Mucosa of descending colon (tissue), 3 donors: ENCODE measurements around the gene CLIC3. TPM values are rescaled to one million over a fixed set of nuclear protein-coding genes. Genes with fewer than 3 reads are reported as not detected.

Experiments
- ATAC-seq: fragments of 200-7000 bp; cut with Tn5 transposase; one replicate; pipeline ENCODE4 v1.9.1; 2020; ENCODE audit warnings: mild to moderate bottlenecking, moderate library complexity
- DNase-seq, 3 donors: peaks; one replicate each; pipeline ENCODE4 v3.0.0-alpha.2; 2020
- H3K36me3 ChIP-seq: fragments of 200-600 bp; one replicate; pipeline ENCODE4 v1.8.0; 2021; ENCODE audit warnings: low read depth, mild to moderate bottlenecking
- H3K4me1 ChIP-seq: fragments of 200-600 bp; one replicate; pipeline ENCODE4 v1.8.0; 2021; ENCODE audit warnings: low read depth, mild to moderate bottlenecking
- H3K4me3 ChIP-seq: fragments of 200-600 bp; one replicate; pipeline ENCODE4 v1.8.0; 2021; ENCODE audit warnings: mild to moderate bottlenecking
- H3K9me3 ChIP-seq: fragments of 200-600 bp; one replicate; pipeline ENCODE4 v1.8.0; 2021; ENCODE audit warnings: mild to moderate bottlenecking
- intact Hi-C, 2 donors: fragments of 100-400 bp; cut with DNase I in 1 of 2; cut with micrococcal nuclease in 1 of 2; formaldehyde crosslinking; loops; one replicate each; pipeline versions ENCODE4 v1.11.0 to v1.11.1; 2022; cut with DNase I, micrococcal nuclease
- total RNA-seq, 3 donors: library from RNA; stranded (reverse); fragmentation: NEBNext Ultra II Directional in 2 of 3; extraction: Animal tissue kit (Norgen Biotek cat#: 25700) in 2 of 3; gene quantifications; one replicate each; pipeline versions ENCODE4 v1.2.1 to v1.2.4, GENCODE V29; 2021 to 2023
- TF ChIP-seq, protein P1 (sequence below): fragments of 200-600 bp; IDR thresholded peaks from one replicate; pipeline ENCODE4 v1.8.0; 2022; ENCODE audit warnings: antibody characterized with exemption, mild to moderate bottlenecking
- donor health status: DM: no; HTN: no; CAD: no; lungs with moderate emphysema.
- donor health status: DM: no; HTN: no; CAD: no.
- donor health status: DM: no; HTN: yes; CAD: no.

CLIC3 gene
- total RNA-seq, 3 donors from 2014 or later: 0.82 to 1.9 (median 0.99) TPM

DNA sequence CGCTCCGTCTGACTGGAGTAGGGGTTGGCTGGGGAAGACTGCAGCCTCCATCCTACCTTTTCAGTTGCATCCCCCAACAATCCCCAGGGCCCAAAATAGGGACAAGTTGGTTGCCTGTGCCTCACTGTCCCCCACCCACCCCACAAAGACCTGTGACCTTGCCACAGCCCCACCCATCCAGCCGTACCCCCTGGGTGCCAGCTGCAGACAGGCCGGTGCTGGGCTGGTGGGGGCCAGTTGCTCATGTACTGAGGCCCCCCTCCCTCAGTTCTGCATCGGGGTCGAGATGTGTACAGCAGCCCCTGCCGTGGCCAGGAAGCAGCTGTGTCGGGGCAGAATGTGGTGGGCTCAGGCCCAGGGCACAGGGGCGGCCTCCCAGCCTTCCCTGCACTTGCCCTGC is 13.2 kb downstream of the CLIC3 start:
- Histone ChIP-seq H3K4me1 (no peaks in the 10 kb centered on the region), H3K36me3 (no peaks in the 10 kb centered on the region), H3K4me3 (no peak overlapping the region), H3K9me3 (no peaks in the 10 kb centered on the region)
- TF ChIP-seq, protein P1, sequence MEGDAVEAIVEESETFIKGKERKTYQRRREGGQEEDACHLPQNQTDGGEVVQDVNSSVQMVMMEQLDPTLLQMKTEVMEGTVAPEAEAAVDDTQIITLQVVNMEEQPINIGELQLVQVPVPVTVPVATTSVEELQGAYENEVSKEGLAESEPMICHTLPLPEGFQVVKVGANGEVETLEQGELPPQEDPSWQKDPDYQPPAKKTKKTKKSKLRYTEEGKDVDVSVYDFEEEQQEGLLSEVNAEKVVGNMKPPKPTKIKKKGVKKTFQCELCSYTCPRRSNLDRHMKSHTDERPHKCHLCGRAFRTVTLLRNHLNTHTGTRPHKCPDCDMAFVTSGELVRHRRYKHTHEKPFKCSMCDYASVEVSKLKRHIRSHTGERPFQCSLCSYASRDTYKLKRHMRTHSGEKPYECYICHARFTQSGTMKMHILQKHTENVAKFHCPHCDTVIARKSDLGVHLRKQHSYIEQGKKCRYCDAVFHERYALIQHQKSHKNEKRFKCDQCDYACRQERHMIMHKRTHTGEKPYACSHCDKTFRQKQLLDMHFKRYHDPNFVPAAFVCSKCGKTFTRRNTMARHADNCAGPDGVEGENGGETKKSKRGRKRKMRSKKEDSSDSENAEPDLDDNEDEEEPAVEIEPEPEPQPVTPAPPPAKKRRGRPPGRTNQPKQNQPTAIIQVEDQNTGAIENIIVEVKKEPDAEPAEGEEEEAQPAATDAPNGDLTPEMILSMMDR: no peak
- DNase-seq (no peak), ATAC-seq (no peak)
- intact Hi-C loops: no loop called here

DNA sequence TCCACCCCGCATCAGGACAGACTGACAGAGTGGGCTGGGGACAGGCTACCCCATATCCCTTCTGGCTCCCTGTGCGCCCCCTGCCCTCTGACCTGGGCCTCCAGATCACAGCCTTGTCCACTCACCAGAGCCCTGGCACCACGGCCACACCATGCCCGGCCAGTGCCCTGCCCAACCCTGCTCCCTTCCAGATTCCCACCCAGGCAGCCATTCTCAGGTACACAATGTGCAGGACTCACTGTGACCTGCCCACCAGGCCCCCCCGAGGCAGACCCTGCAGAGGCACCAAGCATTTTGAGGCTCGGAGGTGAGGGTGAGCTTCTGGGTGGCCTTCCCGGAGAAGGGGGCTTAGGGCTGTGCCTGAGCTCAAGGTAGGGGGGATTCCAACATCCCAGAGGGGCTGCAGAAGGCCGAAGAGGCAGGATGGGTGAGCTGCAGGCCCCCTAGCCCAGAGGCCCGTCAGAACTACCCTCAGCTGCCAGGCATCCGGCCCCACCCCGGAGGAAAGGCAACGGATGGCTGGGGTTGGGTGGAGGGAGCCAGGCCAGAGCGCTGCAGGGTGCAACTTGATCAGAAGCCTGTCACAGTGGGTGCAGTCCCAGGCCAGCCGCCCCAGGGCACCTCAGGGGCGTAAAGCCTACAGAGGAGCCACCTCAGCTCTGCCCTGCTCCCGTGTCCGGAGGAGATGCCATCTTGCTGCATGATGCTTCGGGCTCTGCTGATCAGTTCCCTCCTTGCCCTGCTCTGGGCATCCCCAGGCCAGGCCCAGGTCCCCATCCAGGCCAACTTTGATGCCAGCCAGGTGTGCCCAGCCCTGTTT is 13.9 kb downstream of the CLIC3 start, which contains the start of gene LCNL1:
TSS of gene LCNL1 (plus strand) at position 762 of the 820 bp plus-strand sequence. CDS start 594 bp downstream, outside the sequence.
- Histone ChIP-seq H3K9me3 (no peaks in the 10 kb centered on the region), H3K4me3 (no peak within 1 kb of the TSS), H3K36me3 (no peaks in the 10 kb centered on the region), H3K4me1 (peaks cover 2% of the 10 kb centered on the region)
- DNase-seq (no peak), ATAC-seq (no peak)
- intact Hi-C loops: no loop called here
- TF ChIP-seq, protein P1: no peak

DNA sequence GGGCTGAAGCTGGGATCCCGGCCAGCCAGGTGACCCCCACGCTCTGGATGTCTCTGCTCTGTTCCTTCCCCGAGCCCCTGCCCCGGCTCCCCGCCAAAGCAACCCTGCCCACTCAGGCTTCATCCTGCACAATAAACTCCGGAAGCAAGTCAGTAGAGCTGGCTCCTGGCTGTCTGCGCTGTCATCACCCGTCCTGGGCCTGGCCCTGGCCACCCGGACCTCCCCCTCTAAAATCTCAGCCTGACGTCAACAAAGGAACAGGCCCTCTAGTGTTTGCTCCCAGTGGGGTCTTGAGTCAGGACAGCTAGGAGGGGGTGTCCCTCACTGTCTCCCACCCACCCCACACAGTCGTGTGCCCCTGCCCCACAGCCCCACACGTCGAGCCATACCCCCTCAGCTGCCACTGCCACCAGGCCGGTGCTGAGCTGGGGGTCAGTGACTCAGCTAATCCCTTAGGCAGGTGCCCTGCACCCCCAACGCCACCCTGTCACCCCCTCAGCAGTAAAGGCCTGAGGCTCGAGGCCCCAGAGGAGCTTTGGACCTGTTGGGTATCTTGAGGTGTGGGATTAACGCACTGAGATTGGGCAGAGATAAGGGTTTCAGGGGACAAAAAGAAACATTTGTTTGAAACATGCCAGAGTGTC is 14.7 kb downstream of the CLIC3 start:
- no peaks in the 10 kb centered on the region for H3K36me3 ChIP-seq
- no peaks in the 10 kb centered on the region for H3K9me3 ChIP-seq
- H3K4me3 ChIP-seq: no peak overlapping the region
- H3K4me1 ChIP-seq: peaks cover 2% of the 10 kb centered on the region
- DNase-seq (no peak), ATAC-seq (no peak)
- intact Hi-C loops: no loop called here
- TF ChIP-seq, protein P1: no peak

DNA sequence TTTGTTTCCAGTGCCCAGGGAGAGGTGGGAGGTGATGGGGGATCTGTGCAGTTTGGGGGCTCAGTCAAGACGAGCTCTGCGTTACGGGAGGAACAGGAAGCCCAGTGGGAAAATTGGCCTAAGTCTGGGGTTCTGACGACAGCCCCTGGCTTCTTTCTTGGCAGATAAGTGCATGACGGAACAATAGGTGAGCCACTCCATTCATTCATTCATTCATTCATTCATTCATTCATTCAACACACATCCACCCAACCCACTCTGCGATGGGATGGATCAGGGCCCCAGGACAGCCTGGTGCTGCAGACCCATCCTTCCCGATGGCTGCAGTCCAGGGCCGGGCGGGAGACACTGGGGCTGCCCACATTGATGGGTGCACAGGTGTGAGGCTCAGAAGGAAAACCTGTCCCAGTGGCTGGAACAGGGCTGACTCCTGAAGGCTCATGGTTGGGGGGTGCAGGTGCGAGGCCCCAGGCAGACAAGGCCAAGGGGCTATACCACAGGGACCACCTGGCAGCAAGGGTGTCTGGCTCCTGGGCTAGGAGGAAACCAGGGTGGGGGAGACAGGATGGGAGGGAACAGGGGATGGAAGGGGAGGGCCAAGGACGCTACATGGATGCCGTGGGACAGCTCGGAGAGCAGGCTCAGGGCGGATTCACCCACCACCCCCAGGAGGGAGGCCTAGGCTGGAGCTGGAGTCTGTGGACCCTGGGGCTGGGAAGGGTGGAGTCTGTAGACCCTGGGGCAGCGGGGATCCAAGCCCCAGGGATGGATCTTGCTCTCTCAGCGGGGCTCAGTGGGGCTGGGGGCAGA is 15.5 kb downstream of the CLIC3 start:
- ATAC-seq: no peak
- Histone ChIP-seq H3K4me3 (no peak overlapping the region), H3K4me1 (peaks cover 2% of the 10 kb centered on the region), H3K36me3 (no peaks in the 10 kb centered on the region), H3K9me3 (no peaks in the 10 kb centered on the region)
- TF ChIP-seq, protein P1: no peak
- intact Hi-C loops: no loop called here
- no peak for DNase-seq

DNA sequence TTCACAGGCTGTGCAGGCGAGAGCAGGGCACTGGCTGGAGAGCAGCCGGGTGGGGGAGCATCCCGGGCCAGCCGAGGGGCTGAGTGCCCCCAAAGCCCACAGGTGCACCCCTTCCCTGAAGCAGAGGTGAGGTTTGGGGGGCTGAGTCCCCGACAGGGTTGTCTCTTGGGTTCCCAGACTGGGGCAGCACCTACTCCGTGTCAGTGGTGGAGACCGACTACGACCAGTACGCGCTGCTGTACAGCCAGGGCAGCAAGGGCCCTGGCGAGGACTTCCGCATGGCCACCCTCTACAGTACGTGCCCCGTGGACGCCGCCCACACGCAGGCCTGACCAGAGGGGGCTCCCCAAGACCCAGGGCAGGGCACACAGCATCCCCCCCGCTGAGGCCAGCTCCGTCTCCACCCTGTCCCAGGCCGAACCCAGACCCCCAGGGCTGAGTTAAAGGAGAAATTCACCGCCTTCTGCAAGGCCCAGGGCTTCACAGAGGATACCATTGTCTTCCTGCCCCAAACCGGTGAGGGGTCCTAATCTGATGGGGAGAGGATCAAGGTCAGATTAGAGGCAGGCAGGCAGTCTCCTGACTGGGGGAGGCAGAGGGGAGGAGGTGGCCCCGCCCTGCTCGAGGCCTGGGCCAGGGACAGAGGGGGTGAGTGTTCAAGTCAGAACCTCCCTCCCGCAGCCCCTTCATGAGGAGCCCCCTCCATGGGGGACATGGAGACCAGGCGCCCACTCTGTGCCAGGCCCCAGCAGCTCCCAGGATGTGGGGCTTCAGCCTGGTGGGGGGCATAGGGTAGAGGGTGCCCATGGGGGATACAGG is 16.4 kb downstream of the CLIC3 start:
- ATAC-seq (no peak), DNase-seq (no peak)
- no peak overlapping the region for H3K4me3 ChIP-seq
- TF ChIP-seq, protein P1: no peak
- H3K4me1 ChIP-seq: peaks cover 2% of the 10 kb centered on the region
- no peaks in the 10 kb centered on the region for H3K36me3 ChIP-seq
- intact Hi-C loops: no loop called here
- no peaks in the 10 kb centered on the region for H3K9me3 ChIP-seq
